Muscle of leg (tissue), 11 donors: ENCODE measurements around the gene AGRN. TPM values are rescaled to one million over a fixed set of nuclear protein-coding genes. Genes with fewer than 3 reads are reported as not detected.
"Not testable (repeated sequence)": the region's sequence is repeated elsewhere in the genome, so short reads cannot be mapped to it uniquely, and the experiment has no call there.

Experiments
- DNase-seq: peaks from one replicate; pipeline ENCODE4 v3.0.0; 2013
- H3K27ac ChIP-seq: one replicate; pipeline ENCODE4 v1.5.1; 2013; ENCODE audit warnings: mild to moderate bottlenecking, low read length, control low read depth
- H3K27me3 ChIP-seq: one replicate; pipeline ENCODE4 v1.6.1; 2013; ENCODE audit warnings: low read length; ENCODE audit not compliant: control insufficient read depth, insufficient read depth
- H3K36me3 ChIP-seq: one replicate; pipeline ENCODE4 v1.6.1; 2013; ENCODE audit warnings: low read length; ENCODE audit not compliant: control insufficient read depth, insufficient read depth
- H3K4me1 ChIP-seq: one replicate; pipeline ENCODE4 v1.6.1; 2013; ENCODE audit warnings: low read length; ENCODE audit not compliant: control insufficient read depth, insufficient read depth
- H3K4me3 ChIP-seq: one replicate; pipeline ENCODE4 v1.5.1; 2013; ENCODE audit warnings: low read length, control low read depth
- H3K9me3 ChIP-seq: replicated peaks from 2 replicates; pipeline ENCODE4 v1.6.1; 2013; ENCODE audit warnings: low read depth, low read length; ENCODE audit not compliant: control insufficient read depth
- WGBS: methylation state at CpG from one replicate; pipeline ENCODE4 v1.1.5; 2013; ENCODE audit warnings: missing lambda C conversion rate; ENCODE audit not compliant: insufficient coverage; 5-methylcytosine and 5-hydroxymethylcytosine counted together
- polyA plus RNA-seq, 8 donors: library from polyadenylated mRNA; unstranded; fragments of 120-200 nt; gene quantifications; one replicate each; pipeline versions ENCODE4 v1.2.1 to v1.2.3, GENCODE V29; 2013; ENCODE audit warnings: inconsistent platforms in 1 of 8, low replicate concordance in 1 of 8; ENCODE audit not compliant: insufficient read length in 8 of 8, insufficient read depth in 1 of 8
- total RNA-seq: library from RNA; stranded (reverse); fragments of 120-200 nt; gene quantifications from one replicate; pipeline ENCODE4 v1.2.4, GENCODE V29; 2013

Gene AGRN
- total and polyA plus RNA-seq, 9 donors, result 16.0 to 92.0 (median 58.0) TPM

DNA sequence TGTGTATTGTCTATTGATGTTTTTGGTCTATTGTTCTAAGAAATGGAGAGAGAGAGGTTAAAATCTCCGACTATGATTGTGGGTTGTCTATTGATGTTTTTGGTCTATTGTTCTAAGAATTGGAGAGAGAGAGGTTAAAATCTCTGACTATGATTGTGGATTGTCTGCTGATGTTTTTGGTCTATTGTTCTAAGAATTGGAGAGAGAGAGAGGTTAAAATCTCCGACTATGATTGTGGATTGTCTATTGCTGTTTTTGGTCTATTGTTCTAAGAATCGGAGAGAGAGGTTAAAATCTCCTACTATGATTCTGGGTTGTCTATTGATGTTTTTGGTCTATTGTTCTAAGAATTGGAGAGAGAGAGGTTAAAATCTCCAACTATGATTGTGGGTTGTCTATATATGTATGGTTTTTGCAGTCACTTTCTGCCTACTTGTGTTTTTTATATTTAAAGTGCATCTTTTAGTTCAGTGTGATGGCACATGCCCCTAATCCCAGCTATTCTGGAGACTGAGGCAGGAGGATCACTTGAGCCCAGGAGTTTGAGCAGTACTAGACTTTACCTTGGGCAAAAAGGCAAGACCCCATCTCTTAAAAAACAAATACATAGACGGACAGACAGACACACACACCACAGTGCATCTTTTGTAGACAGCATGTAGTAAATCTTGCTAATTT lies 79.7 kb downstream of the AGRN start:
- WGBS, result 80% methylated on average over 1 of the region's 4 CpGs
- H3K9me3 ChIP-seq, result peaks cover 6% of the 10 kb centered on the region
- H3K4me1 ChIP-seq, result no peaks in the 10 kb centered on the region
- H3K4me3 ChIP-seq, result no peak overlapping the region
- H3K36me3 ChIP-seq, result no peaks in the 10 kb centered on the region
- no peaks in the 10 kb centered on the region for H3K27me3 ChIP-seq
- no peak overlapping the region for H3K27ac ChIP-seq
- no peak for DNase-seq

DNA sequence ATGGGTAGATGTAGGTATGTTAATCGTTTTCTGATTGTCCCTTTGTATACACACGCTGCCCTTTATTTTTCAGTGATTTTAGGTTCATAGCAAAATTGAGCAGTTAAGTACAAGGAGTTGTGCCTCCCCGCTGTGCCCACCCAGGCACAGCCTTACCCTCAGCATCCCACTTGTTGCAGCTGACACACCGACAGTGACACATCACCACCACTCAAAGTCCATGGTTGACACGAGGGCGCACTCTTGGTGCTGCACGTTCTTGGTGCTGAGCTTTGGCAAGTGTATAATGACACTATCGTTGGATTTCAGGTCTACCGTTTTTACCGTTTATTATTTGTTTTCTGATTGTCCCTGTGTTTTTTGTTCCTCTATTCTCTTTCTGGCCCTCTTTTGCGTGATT lies 80.4 kb downstream of the AGRN start:
- 83% methylated on average over 2 of the region's 11 CpGs for WGBS
- DNase-seq, result no peak
- no peaks in the 10 kb centered on the region for H3K36me3 ChIP-seq

DNA sequence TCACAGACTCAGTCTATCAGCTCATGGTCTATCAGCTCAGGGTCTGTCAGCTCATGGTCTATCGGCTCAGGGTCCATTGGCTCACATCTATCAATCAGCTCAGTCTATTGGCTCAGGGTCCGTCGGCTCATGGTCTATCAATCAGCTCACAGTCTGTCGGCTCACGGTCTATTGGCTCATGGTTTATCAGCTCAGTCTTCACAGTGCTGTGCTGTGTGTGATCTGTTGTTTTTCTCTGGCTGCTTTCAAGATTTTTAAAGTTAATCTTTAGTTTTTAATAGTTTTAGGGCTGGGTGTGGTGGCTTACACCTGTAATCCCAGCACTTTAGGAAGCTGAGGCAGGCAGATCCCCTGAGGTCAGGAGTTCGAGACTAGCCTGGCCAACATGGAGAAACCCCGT lies 81.6 kb downstream of the AGRN start:
- 92% methylated on average over 5 of the region's 7 CpGs for WGBS
- H3K4me1 ChIP-seq, result no peaks in the 10 kb centered on the region
- H3K27ac ChIP-seq, result no peak overlapping the region
- peaks cover 6% of the 10 kb centered on the region for H3K9me3 ChIP-seq
- no peaks in the 10 kb centered on the region for H3K36me3 ChIP-seq
- H3K27me3 ChIP-seq, result no peaks in the 10 kb centered on the region
- H3K4me3 ChIP-seq, result no peak overlapping the region
- DNase-seq, result no peak

More for the DNA sequence above, 80.4 kb downstream of the AGRN start:
- Histone ChIP-seq H3K4me3 (no peak overlapping the region), H3K27me3 (no peaks in the 10 kb centered on the region), H3K9me3 (peaks cover 6% of the 10 kb centered on the region), H3K27ac (no peak overlapping the region), H3K4me1 (no peaks in the 10 kb centered on the region)

DNA sequence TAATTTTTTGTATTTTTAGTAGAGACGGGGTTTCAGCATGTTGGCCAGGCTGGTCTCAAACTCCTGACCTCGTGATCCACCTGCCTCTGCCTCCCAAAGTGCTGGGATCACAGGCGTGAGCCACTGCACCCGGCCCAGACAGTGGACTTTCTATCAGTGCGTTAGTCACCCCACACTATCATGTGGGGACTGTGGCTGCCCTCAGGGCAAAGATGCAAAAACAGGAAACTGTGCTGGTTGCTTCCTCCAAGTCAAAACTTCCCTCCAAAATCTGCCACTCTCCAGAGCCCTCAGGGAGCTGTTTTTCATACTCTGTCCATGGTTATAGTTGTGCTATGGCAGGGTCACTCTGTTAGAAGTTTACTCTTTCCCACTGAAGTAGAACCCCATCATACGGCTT lies 84.2 kb downstream of the AGRN start:
- H3K27me3 ChIP-seq, H3K4me1 ChIP-seq, H3K27ac ChIP-seq, H3K9me3 ChIP-seq, H3K4me3 ChIP-seq, DNase-seq, H3K36me3 ChIP-seq: not testable (repeated sequence)
- 93% methylated on average over 4 of the region's 6 CpGs for WGBS

Other genes with a start within 250 kb of the AGRN start
- gene SAMD11, start 96.2 kb upstream of the AGRN start, total RNA-seq, result 8.1 TPM
- 1 to 10 TPM; 2.4 to 9.2 (median 6.2) TPM for gene SAMD11, start 96.2 kb upstream of the AGRN start, polyA plus RNA-seq
- gene NOC2L, start 60.9 kb upstream of the AGRN start, total RNA-seq, result 41.8 TPM
- 10 to 100 TPM; 39.8 to 49.9 (median 45.8) TPM for gene NOC2L, start 60.9 kb upstream of the AGRN start, polyA plus RNA-seq
- 3.9 TPM for gene KLHL17, start 59.5 kb upstream of the AGRN start, total RNA-seq
- gene KLHL17, start 59.5 kb upstream of the AGRN start, polyA plus RNA-seq, result 1 to 10 TPM; 4.6 to 8.1 (median 6.2) TPM
- not detected for gene PLEKHN1, start 53.6 kb upstream of the AGRN start, total RNA-seq
- 1 to 10 TPM in 1 of 8 donors, under 1 TPM in 2, not detected in 5; 0.14 to 1.3 (median 0.53) TPM for gene PLEKHN1, start 53.6 kb upstream of the AGRN start, polyA plus RNA-seq
- gene PERM1, start 38.0 kb upstream of the AGRN start, total RNA-seq, result 3.1 TPM
- 1 to 10 TPM in 7 of 8 donors, under 1 TPM in 1; 0.86 to 2.5 (median 1.8) TPM for gene PERM1, start 38.0 kb upstream of the AGRN start, polyA plus RNA-seq
- 39.4 TPM for gene HES4, start 20.0 kb upstream of the AGRN start, total RNA-seq
- 10 to 100 TPM; 14.4 to 31.3 (median 19.4) TPM for gene HES4, start 20.0 kb upstream of the AGRN start, polyA plus RNA-seq
- 18.8 TPM for gene ISG15, start 6.6 kb upstream of the AGRN start, total RNA-seq
- gene ISG15, start 6.6 kb upstream of the AGRN start, polyA plus RNA-seq, result 10 to 100 TPM in 5 of 8 donors, 1 to 10 TPM in 3; 8.2 to 14.3 (median 12.3) TPM
- 0.09 TPM for gene RNF223, start 54.2 kb downstream of the AGRN start, total RNA-seq
- gene RNF223, start 54.2 kb downstream of the AGRN start, polyA plus RNA-seq, result under 1 TPM in 6 of 8 donors, not detected in 2; 0.08 to 0.23 (median 0.09) TPM
- 4.5 TPM for gene C1orf159, start 96.0 kb downstream of the AGRN start, total RNA-seq
- gene C1orf159, start 96.0 kb downstream of the AGRN start, polyA plus RNA-seq, result 1 to 10 TPM; 4.5 to 8.4 (median 6.7) TPM
- gene TTLL10, start 153.8 kb downstream of the AGRN start, total RNA-seq, result 0.09 TPM
- gene TTLL10, start 153.8 kb downstream of the AGRN start, polyA plus RNA-seq, result under 1 TPM in 7 of 8 donors, not detected in 1; 0.11 to 0.59 (median 0.37) TPM
- gene TNFRSF18, start 186.5 kb downstream of the AGRN start, total RNA-seq, result 2.7 TPM
- gene TNFRSF18, start 186.5 kb downstream of the AGRN start, polyA plus RNA-seq, result 1 to 10 TPM; 1.8 to 7.4 (median 3.3) TPM
- gene TNFRSF4, start 194.0 kb downstream of the AGRN start, total RNA-seq, result 3.2 TPM
- gene TNFRSF4, start 194.0 kb downstream of the AGRN start, polyA plus RNA-seq, result 1 to 10 TPM; 1.5 to 3.3 (median 2.0) TPM
- gene SDF4, start 211.9 kb downstream of the AGRN start, total RNA-seq, result 57.2 TPM
- gene SDF4, start 211.9 kb downstream of the AGRN start, polyA plus RNA-seq, result 100 to 1,000 TPM in 4 of 8 donors, 10 to 100 TPM in 4; 87.5 to 117 (median 99.6) TPM
- 19.2 TPM for gene B3GALT6, start 212.1 kb downstream of the AGRN start, total RNA-seq
- 10 to 100 TPM; 19.0 to 22.8 (median 21.4) TPM for gene B3GALT6, start 212.1 kb downstream of the AGRN start, polyA plus RNA-seq
- 8.2 TPM for gene C1QTNF12, start 226.6 kb downstream of the AGRN start, total RNA-seq
- gene C1QTNF12, start 226.6 kb downstream of the AGRN start, polyA plus RNA-seq, result 1 to 10 TPM; 1.9 to 8.7 (median 4.5) TPM